ENCODE results near the gene REEP5. TPM values are rescaled to one million over a fixed set of nuclear protein-coding genes. Genes with fewer than 3 reads are reported as not detected.

Gene REEP5
- total and polyA plus RNA-seq, 2 of the 4 experiments (the other 2 are of a cell fraction): 49.3 to 82.0 TPM

- Histone ChIP-seq H2BK15ac (ENCODE audit: low read depth, low read length) (no peak overlapping the region), H3K14ac (replicated peaks; ENCODE audit: low read depth, low read length) (no peak overlapping the region), H3K9me3 (ENCODE audit: control insufficient read depth, insufficient read depth, low read length) (no peaks in the 10 kb centered on the region), H3K27ac (ENCODE audit: insufficient read depth, low read length) (no peak overlapping the region), H2AFZ (replicated peaks; ENCODE audit: low read length, poor library complexity) (no peak overlapping the region), H2BK5ac (ENCODE audit: low read depth, low read length, poor library complexity, severe bottlenecking) (no peak overlapping the region), H3K56ac (ENCODE audit: extremely low read depth, insufficient read depth, low read length) (no peak overlapping the region), H3K4me2 (ENCODE audit: low read depth, low read length) (no peak overlapping the region), H3K23ac (ENCODE audit: low read depth, low read length) (no peak overlapping the region), H2AK5ac (ENCODE audit: low read depth, low read length) (no peak overlapping the region), H3K27me3 (ENCODE audit: control insufficient read depth, insufficient read depth, low read length) (no peaks in the 10 kb centered on the region), H3K79me1 (ENCODE audit: low read depth in 1 of 2, low read length in 2 of 2) (no peaks in the 10 kb centered on the region), H3K9ac (ENCODE audit: low read depth, low read length) (no peak overlapping the region), H4K5ac (ENCODE audit: low read depth, low read length) (no peak overlapping the region), H4K20me1 (ENCODE audit: insufficient read depth, low read length) (peaks cover 4% of the 10 kb centered on the region; the same call in 1 of the 2 replicates), H3K36me3 (ENCODE audit: control insufficient read depth, insufficient read depth, low read length) (no peaks in the 10 kb centered on the region), H3K18ac (ENCODE audit: low read depth, low read length) (no peak overlapping the region), H2AK9ac (replicated peaks; ENCODE audit: low read depth, low read length, poor library complexity) (no peak overlapping the region), H4K91ac (ENCODE audit: insufficient read depth, low read depth, low read length) (no peak overlapping the region), H2BK20ac (ENCODE audit: low read depth, low read length) (no peak overlapping the region), H4K8ac (ENCODE audit: low read depth in 2 of 2, low read length in 2 of 2) (no peak overlapping the region), H3K4me1 (ENCODE audit: control insufficient read depth, insufficient read depth, low read length) (peaks cover 14% of the 10 kb centered on the region), H2BK120ac (ENCODE audit: low read depth, low read length) (no peak overlapping the region), H3K4me3 (ENCODE audit: insufficient read depth, low read depth, low read length) (no peak overlapping the region), H3K4ac (ENCODE audit: low read depth, low read length) (no peak overlapping the region), H3K9me1 (ENCODE audit: insufficient read depth, low read length) (peaks cover 3% of the 10 kb centered on the region; the same call in 1 of the 2 replicates)
- dilution Hi-C loops (cut with HindIII; ENCODE audit: low sequenced_read_pairs, unreplicated experiment): no loop called here
- DNase-seq: no peak
- intact Hi-C loops (cut with micrococcal nuclease): no loop called here
- TF ChIP-seq ELK1 (IDR thresholded peaks at IDR 0.05; ENCODE audit: borderline replicate concordance, low read depth, low read length) (no peak), CEBPB (IDR thresholded peaks at IDR 0.05; ENCODE audit: low read depth, low read length) (no peak), FOS (IDR thresholded peaks at IDR 0.05; ENCODE audit: low read depth, low read length) (no peak), CHD1 (IDR thresholded peaks at IDR 0.05; ENCODE audit: low read depth, low read length) (no peak), CTCF (conservative IDR thresholded peaks at IDR 0.05; ENCODE audit: low read depth, low read length) (no peak), USF2 (IDR thresholded peaks at IDR 0.05; ENCODE audit: low read depth, low read length) (no peak), SMC3 (IDR thresholded peaks at IDR 0.05; ENCODE audit: low read depth, low read length) (no peak), RFX5 (IDR thresholded peaks at IDR 0.05; ENCODE audit: low read depth, low read length) (no peak), RAD21 (IDR thresholded peaks at IDR 0.05; ENCODE audit: low read length) (no peak), RCOR1 (IDR thresholded peaks at IDR 0.05; ENCODE audit: insufficient replicate concordance, low read length) (no peak), MAFK (IDR thresholded peaks at IDR 0.05; ENCODE audit: low read depth, low read length) (no peak), BHLHE40 (IDR thresholded peaks at IDR 0.05; ENCODE audit: low read depth, low read length) (no peak), MXI1 (IDR thresholded peaks at IDR 0.05; ENCODE audit: borderline replicate concordance, low read depth, low read length) (no peak), MAZ (IDR thresholded peaks at IDR 0.05; ENCODE audit: borderline replicate concordance, low read depth, low read length) (no peak), POLR2A (IDR thresholded peaks at IDR 0.05; ENCODE audit: low read depth, low read length) (no peak), NFE2L2 (IDR thresholded peaks at IDR 0.05; ENCODE audit: low read depth, low read length) (no peak)
- WGBS, 2 experiments (ENCODE audit: extremely low coverage in 2 of 2, insufficient read length in 1 of 2): 83% methylated on average over 1 of the region's 3 CpGs; no CpG with 5 or more reads in 1 of the 2 experiments
- ATAC-seq (ENCODE audit: low read depth): no peak
- ChIA-PET POLR2A (ENCODE audit: unreplicated experiment) (no interaction called here), CTCF (no interaction called here)
- BruUV-seq (replicated peaks): no TSS peak
- in situ Hi-C loops (cut with MboI; ENCODE audit: low sequenced_read_pairs): loop anchor here (25.0 kb wide), 1 partner anchor 394 kb away; no protein-coding TSS in a partner anchor
Measured at GRCh38 chr5:112956606-112957005, 34.6 kb upstream of the REEP5 start.
